CD8-positive, alpha-beta memory T cell (primary cell): ENCODE data around the gene CHN1. TPM values are rescaled to one million over a fixed set of nuclear protein-coding genes. Genes with fewer than 3 reads are reported as not detected.

Experiments used
- CTCF ChIA-PET: fragments of 350-600 bp; sonication (Branson Sonifier 250); formaldehyde crosslinking; loops from one replicate; lab custom pipeline; 2021; ENCODE audit warnings: antibody characterized with exemption; lab: Charles Lee
- POLR2A ChIA-PET: fragments of 350-600 bp; sonication (Branson Sonifier 250); formaldehyde crosslinking; loops from one replicate; lab custom pipeline; 2021; ENCODE audit warnings: antibody characterized with exemption; lab: Charles Lee
- DNase-seq, 5 donors: peaks; one replicate each; pipeline versions ENCODE4 v3.0.0 to v3.0.0-alpha.2; 2020 to 2022; ENCODE audit warnings: mixed read lengths in 1 of 5
- H3K27ac ChIP-seq: one replicate; pipeline ENCODE4 v1.7.0; 2013; ENCODE audit warnings: low read depth, mild to moderate bottlenecking, low read length, moderate library complexity
- H3K27me3 ChIP-seq: 2 replicates; pipeline ENCODE4 v1.7.0; 2013; ENCODE audit warnings: low read length, mild to moderate bottlenecking; ENCODE audit not compliant: insufficient read depth, poor library complexity, severe bottlenecking
- H3K36me3 ChIP-seq: 2 replicates; pipeline ENCODE4 v1.7.0; 2013; ENCODE audit warnings: mild to moderate bottlenecking, low read length, moderate library complexity; ENCODE audit not compliant: insufficient read depth
- H3K4me1 ChIP-seq: 2 replicates; pipeline ENCODE4 v1.7.0; 2013; ENCODE audit warnings: mild to moderate bottlenecking, low read length, moderate library complexity; ENCODE audit not compliant: insufficient read depth
- H3K4me3 ChIP-seq: 2 replicates; pipeline ENCODE4 v1.7.0; 2013; ENCODE audit warnings: mild to moderate bottlenecking, low read length
- H3K9me3 ChIP-seq: 2 replicates; pipeline ENCODE4 v1.7.0; 2013; ENCODE audit warnings: mild to moderate bottlenecking, low read length
- H3K27ac Mint-ChIP-seq, 8 donors: one replicate each; pipeline ENCODE4 v1.8.0; 2020 to 2021; ENCODE audit warnings: mixed read lengths in 8 of 8, mild to moderate bottlenecking in 6 of 8, inconsistent platforms in 3 of 8, moderate library complexity in 3 of 8
- H3K27me3 Mint-ChIP-seq, 2 donors: one replicate each; pipeline ENCODE4 v1.8.0; 2020 to 2021; ENCODE audit warnings: mixed read lengths in 2 of 2, mild to moderate bottlenecking in 1 of 2, moderate library complexity in 1 of 2
- H3K36me3 Mint-ChIP-seq, 3 donors: one replicate each; pipeline ENCODE4 v1.8.0; 2020 to 2021; ENCODE audit warnings: mixed read lengths in 3 of 3, inconsistent platforms in 1 of 3, mild to moderate bottlenecking in 1 of 3
- H3K4me1 Mint-ChIP-seq, 3 donors: one replicate each; pipeline ENCODE4 v1.8.0; 2020 to 2021; ENCODE audit warnings: mixed read lengths in 3 of 3, inconsistent platforms in 1 of 3, mild to moderate bottlenecking in 1 of 3
- H3K4me3 Mint-ChIP-seq, 7 donors: one replicate each; pipeline ENCODE4 v1.8.0; 2020 to 2021; ENCODE audit warnings: mixed read lengths in 7 of 7, mild to moderate bottlenecking in 6 of 7, moderate library complexity in 4 of 7, inconsistent platforms in 2 of 7
- H3K9me3 Mint-ChIP-seq, 5 donors: one replicate each; pipeline ENCODE4 v1.8.0; 2020 to 2022; ENCODE audit warnings: mixed read lengths in 5 of 5, mild to moderate bottlenecking in 3 of 5, moderate library complexity in 2 of 5, inconsistent platforms in 1 of 5
- polyA plus RNA-seq: library from polyadenylated mRNA; unstranded; fragments of 300-500 nt; fragmentation: Illumina TruSeq; gene quantifications from one replicate; pipeline ENCODE4 v1.2.3, GENCODE V29; 2021
- total RNA-seq, 2 experiments: library from RNA; stranded (reverse); gene quantifications; one replicate each; pipeline ENCODE4 v1.2.3, GENCODE V29; 2021

CHN1 gene
- total and polyA plus RNA-seq, 3 experiments from 2014 or later, result 13.1 to 22.1 (median 18.4) TPM

- peaks cover 0 to 33% of the 10 kb centered on the region in 2 donors for H3K27me3 Mint-ChIP-seq
- no peak overlapping the region for H3K4me3 Mint-ChIP-seq
- POLR2A ChIA-PET, result no interaction called here
- Histone ChIP-seq H3K27me3 (no peaks in the 10 kb centered on the region), H3K36me3 (no peaks in the 10 kb centered on the region), H3K4me3 (no peak overlapping the region), H3K4me1 (no peaks in the 10 kb centered on the region), H3K9me3 (no peaks in the 10 kb centered on the region), H3K27ac (no peak overlapping the region)
- CTCF ChIA-PET, result no interaction called here
- no peak overlapping the region for H3K27ac Mint-ChIP-seq
- no peaks in the 10 kb centered on the region for H3K9me3 Mint-ChIP-seq
- DNase-seq, result no peak
- no peaks in the 10 kb centered on the region for H3K36me3 Mint-ChIP-seq
- H3K4me1 Mint-ChIP-seq, result peaks cover 4 to 7% (median 5%) of the 10 kb centered on the region in 3 donors
Observed at GRCh38 chr2:174970092-174970491, 35.1 kb downstream of the CHN1 start.

GRCh38 chr2:174969091-174969734 is 36.0 kb downstream of the CHN1 start:
- Histone ChIP-seq H3K36me3 (no peaks in the 10 kb centered on the region), H3K27me3 (no peaks in the 10 kb centered on the region), H3K27ac (no peak overlapping the region), H3K9me3 (no peaks in the 10 kb centered on the region), H3K4me3 (no peak overlapping the region), H3K4me1 (no peaks in the 10 kb centered on the region)
- H3K9me3 Mint-ChIP-seq, result no peaks in the 10 kb centered on the region
- ChIA-PET POLR2A (no interaction called here), CTCF (interaction anchor here (1.4 kb wide), 1 partner anchor 269 kb away, joined by 3 read pairs; no protein-coding TSS in a partner anchor)
- peak in 1 of 5 donors; percentile 14 for DNase-seq
- no peak overlapping the region for H3K4me3 Mint-ChIP-seq
- peaks cover 0 to 33% of the 10 kb centered on the region in 2 donors for H3K27me3 Mint-ChIP-seq
- H3K27ac Mint-ChIP-seq, result no peak overlapping the region
- H3K4me1 Mint-ChIP-seq, result peaks cover 4 to 7% (median 5%) of the 10 kb centered on the region in 3 donors
- no peaks in the 10 kb centered on the region for H3K36me3 Mint-ChIP-seq

GRCh38 chr2:174967691-174968260 is 37.4 kb downstream of the CHN1 start:
- ChIA-PET CTCF (no interaction called here), POLR2A (no interaction called here)
- no peaks in the 10 kb centered on the region for H3K9me3 Mint-ChIP-seq
- no peak overlapping the region for H3K4me3 ChIP-seq
- H3K4me3 Mint-ChIP-seq, result no peak overlapping the region
- no peaks in the 10 kb centered on the region for H3K36me3 Mint-ChIP-seq
- DNase-seq, result no peak
- no peak overlapping the region for H3K27ac Mint-ChIP-seq
- no peaks in the 10 kb centered on the region for H3K4me1 ChIP-seq
- H3K27me3 Mint-ChIP-seq, result peaks cover 1 to 36% of the 10 kb centered on the region in 2 donors
- H3K4me1 Mint-ChIP-seq, result peaks cover 4 to 7% (median 5%) of the 10 kb centered on the region in 3 donors
- H3K27ac ChIP-seq, result no peak overlapping the region
- no peaks in the 10 kb centered on the region for H3K27me3 ChIP-seq
- no peaks in the 10 kb centered on the region for H3K9me3 ChIP-seq
- H3K36me3 ChIP-seq, result no peaks in the 10 kb centered on the region

- H3K27me3 ChIP-seq, result no peaks in the 10 kb centered on the region
- no peaks in the 10 kb centered on the region for H3K36me3 ChIP-seq
- no peak overlapping the region for H3K4me3 Mint-ChIP-seq
- no peak for DNase-seq
- H3K4me3 ChIP-seq, result no peak overlapping the region
- H3K27ac ChIP-seq, result no peak overlapping the region
- POLR2A ChIA-PET, result no interaction called here
- H3K4me1 ChIP-seq, result no peaks in the 10 kb centered on the region
- H3K9me3 ChIP-seq, result no peaks in the 10 kb centered on the region
- no peaks in the 10 kb centered on the region for H3K36me3 Mint-ChIP-seq
- CTCF ChIA-PET, result no interaction called here
- peaks cover 1 to 36% of the 10 kb centered on the region in 2 donors for H3K27me3 Mint-ChIP-seq
- no peaks in the 10 kb centered on the region for H3K9me3 Mint-ChIP-seq
- H3K4me1 Mint-ChIP-seq, result peaks cover 4 to 7% (median 5%) of the 10 kb centered on the region in 3 donors
- H3K27ac Mint-ChIP-seq, result no peak overlapping the region
Observed at GRCh38 chr2:174967086-174967485, 38.1 kb downstream of the CHN1 start.

- no peaks in the 10 kb centered on the region for H3K9me3 ChIP-seq
- ChIA-PET POLR2A (no interaction called here), CTCF (no interaction called here)
- H3K36me3 ChIP-seq, result no peaks in the 10 kb centered on the region
- H3K4me3 ChIP-seq, result no peak overlapping the region
- Mint-ChIP-seq H3K4me1 (peaks cover 4 to 7% (median 5%) of the 10 kb centered on the region in 3 donors), H3K27ac (no peak overlapping the region), H3K36me3 (no peaks in the 10 kb centered on the region), H3K9me3 (no peaks in the 10 kb centered on the region), H3K4me3 (no peak overlapping the region), H3K27me3 (peaks cover 1 to 36% of the 10 kb centered on the region in 2 donors)
- no peaks in the 10 kb centered on the region for H3K27me3 ChIP-seq
- no peak overlapping the region for H3K27ac ChIP-seq
- DNase-seq, result no peak
- H3K4me1 ChIP-seq, result no peaks in the 10 kb centered on the region
Observed at GRCh38 chr2:174965992-174966744, 39.0 kb downstream of the CHN1 start.

GRCh38 chr2:174965551-174965950 is 39.6 kb downstream of the CHN1 start:
- no peak overlapping the region for H3K27ac ChIP-seq
- H3K9me3 ChIP-seq, result no peaks in the 10 kb centered on the region
- H3K36me3 ChIP-seq, result no peaks in the 10 kb centered on the region
- no peaks in the 10 kb centered on the region for H3K9me3 Mint-ChIP-seq
- no peaks in the 10 kb centered on the region for H3K4me1 ChIP-seq
- no peak overlapping the region for H3K4me3 ChIP-seq
- no peaks in the 10 kb centered on the region for H3K36me3 Mint-ChIP-seq
- ChIA-PET POLR2A (no interaction called here), CTCF (no interaction called here)
- H3K27ac Mint-ChIP-seq, result no peak overlapping the region
- H3K27me3 Mint-ChIP-seq, result peaks cover 1 to 34% of the 10 kb centered on the region in 2 donors
- no peaks in the 10 kb centered on the region for H3K27me3 ChIP-seq
- no peak overlapping the region for H3K4me3 Mint-ChIP-seq
- H3K4me1 Mint-ChIP-seq, result peaks cover 4 to 7% (median 5%) of the 10 kb centered on the region in 3 donors
- DNase-seq, result no peak

- Histone ChIP-seq H3K4me3 (no peak overlapping the region), H3K27me3 (no peaks in the 10 kb centered on the region), H3K9me3 (no peaks in the 10 kb centered on the region), H3K27ac (no peak overlapping the region), H3K4me1 (no peaks in the 10 kb centered on the region), H3K36me3 (no peaks in the 10 kb centered on the region)
- no peak overlapping the region for H3K27ac Mint-ChIP-seq
- H3K27me3 Mint-ChIP-seq, result peaks cover 1 to 27% of the 10 kb centered on the region in 2 donors
- DNase-seq, result no peak
- ChIA-PET CTCF (no interaction called here), POLR2A (no interaction called here)
- no peaks in the 10 kb centered on the region for H3K9me3 Mint-ChIP-seq
- H3K4me1 Mint-ChIP-seq, result peaks cover 3 to 5% (median 4%) of the 10 kb centered on the region in 3 donors
- H3K36me3 Mint-ChIP-seq, result no peaks in the 10 kb centered on the region
- no peak overlapping the region for H3K4me3 Mint-ChIP-seq
Observed at GRCh38 chr2:174964404-174964803, 40.8 kb downstream of the CHN1 start.
